ENCODE results near the gene TAB2.

Gene TAB2

DNA sequence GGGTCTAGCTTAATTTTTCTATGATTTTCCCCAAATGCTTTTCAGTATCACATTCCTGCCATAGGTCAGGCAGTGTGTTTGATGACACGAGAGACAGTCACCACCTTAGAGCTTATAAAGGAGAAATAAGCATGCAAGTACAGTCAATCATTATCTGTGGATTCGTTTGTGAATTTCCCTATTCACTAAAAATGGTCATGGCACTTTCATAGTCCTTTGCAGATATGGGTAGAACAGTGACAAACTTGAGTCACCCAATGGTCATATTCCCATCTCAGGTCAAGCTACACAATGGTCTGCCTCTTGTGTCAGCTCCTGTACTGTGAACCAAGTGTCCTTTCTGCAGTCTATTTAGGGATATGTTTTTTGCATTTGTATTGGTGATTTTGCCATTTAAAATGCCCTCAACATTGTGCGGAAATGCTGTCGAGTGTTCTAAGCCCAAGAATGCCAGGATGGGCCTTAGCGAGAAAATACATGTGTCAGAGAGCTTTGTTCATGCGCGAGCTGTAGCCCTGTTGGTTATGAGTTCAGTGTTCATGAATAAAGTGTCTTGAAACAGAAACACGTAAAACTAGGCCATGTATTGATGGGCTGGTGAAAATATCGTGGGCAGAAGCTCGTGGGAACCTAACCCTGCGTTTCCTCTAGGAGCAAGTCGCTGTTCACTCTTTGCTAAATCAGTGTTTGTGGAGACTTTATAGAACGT, 102.3 kb downstream of the TAB2 start:
- no peak for DNase-seq (ENCODE audit: low spot score)

DNA sequence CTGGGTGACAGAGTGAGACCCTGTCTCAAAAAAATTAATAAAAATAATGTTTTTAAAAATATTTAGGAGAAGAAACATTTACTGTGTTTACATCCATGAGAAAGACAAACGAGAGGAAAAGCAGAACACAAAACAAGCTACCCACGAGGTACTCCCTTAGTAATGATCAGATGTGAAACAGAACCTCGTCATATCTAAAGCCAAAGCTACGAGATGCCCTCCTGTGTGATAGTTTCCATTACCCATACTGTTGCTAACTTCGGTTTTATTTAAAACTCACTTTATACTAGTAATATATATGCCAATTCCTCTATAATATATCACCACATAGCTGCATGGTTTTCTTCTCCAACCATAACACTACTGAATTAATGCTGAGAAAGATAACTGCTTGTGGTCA, 103.6 kb downstream of the TAB2 start:
- no peak for DNase-seq (ENCODE audit: low spot score)

- DNase-seq (ENCODE audit: low spot score) = no peak
Observed at GRCh38 chr6:149422581-149422980, 105.1 kb downstream of the TAB2 start.

DNA sequence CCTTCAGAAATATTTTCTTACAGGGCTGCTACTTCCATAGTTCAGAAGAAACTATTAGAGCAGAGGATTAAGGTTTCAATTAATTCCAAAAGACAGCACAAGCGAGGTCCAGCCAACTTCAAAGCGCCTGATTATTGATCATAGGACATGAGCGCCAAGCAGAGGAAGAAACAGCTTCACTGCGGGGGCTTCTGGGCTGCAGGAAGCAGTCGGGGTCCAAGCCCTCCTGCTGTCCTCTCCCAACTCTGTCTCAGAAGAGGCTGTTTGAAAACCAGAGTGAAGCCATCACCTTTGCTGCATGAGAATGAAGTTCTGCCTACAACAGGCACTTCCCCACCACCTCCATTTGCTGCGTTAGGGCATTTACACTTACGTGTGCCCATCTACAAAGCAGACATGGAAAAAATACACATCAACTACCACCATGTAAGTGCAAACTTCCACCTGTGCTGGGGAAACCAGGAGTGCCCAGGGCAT, 106.5 kb downstream of the TAB2 start:
- no peak for DNase-seq (ENCODE audit: low spot score)

DNA sequence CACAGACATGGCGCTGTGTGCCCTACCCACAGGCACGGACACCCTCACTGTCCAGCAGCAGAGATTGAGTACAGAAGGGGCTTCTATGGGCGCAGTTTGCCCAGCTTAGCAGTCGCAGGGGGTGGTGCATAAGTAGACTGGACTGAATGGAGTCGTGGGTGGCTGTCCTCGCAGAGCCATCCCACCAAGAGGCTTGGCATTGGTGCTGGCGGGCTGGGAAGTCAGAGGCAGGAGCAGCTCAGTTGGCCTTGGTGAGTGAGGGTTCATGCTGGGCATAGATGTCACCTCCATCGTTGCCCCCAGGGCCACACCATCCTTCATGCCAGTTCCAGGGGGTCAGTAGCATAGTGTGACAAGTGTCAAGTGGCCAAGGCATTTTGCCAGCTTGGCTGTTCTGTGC, 107.7 kb downstream of the TAB2 start:
- no peak for DNase-seq (ENCODE audit: low spot score)

DNA sequence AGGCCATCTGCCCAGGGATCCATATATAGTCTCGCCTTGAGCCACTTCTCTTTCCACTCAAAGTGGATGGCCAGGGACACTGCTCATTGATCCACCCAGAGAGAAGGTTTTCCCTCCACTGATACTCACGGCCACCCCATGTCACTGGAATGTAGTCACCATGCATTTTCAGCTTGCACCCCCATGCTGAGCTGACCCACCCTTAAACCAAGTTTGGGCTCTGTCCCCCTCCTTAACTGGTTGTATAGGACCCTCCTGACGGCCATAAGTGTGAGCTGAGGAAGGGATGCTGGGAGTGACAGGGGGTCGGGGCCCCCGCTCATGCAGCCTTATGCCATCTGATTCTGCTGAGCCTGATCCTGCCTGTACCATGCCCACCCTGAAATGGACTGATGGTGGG, 108.2 kb downstream of the TAB2 start:
- no peak for DNase-seq (ENCODE audit: low spot score)

DNA sequence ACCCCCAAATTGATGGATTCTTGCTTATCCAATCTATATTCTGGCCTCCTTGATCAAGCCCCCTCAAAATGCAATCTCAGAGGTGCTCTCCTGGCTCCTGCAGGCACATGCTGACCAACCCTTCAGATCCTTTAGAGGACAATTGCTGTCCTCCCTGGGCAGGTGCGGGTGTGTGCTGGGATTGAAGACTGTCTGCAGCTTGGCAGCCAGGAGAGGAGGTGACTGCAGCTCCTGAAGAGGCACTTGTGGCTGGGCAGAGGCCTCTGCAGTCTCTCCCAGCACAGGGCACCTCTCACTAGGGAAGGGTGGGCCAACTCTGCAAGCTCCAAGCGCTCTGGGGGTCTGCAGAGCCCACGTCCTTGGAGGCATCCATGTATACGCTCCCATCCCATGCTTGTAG, 111.1 kb downstream of the TAB2 start:
- DNase-seq (ENCODE audit: low spot score) = no peak

DNA sequence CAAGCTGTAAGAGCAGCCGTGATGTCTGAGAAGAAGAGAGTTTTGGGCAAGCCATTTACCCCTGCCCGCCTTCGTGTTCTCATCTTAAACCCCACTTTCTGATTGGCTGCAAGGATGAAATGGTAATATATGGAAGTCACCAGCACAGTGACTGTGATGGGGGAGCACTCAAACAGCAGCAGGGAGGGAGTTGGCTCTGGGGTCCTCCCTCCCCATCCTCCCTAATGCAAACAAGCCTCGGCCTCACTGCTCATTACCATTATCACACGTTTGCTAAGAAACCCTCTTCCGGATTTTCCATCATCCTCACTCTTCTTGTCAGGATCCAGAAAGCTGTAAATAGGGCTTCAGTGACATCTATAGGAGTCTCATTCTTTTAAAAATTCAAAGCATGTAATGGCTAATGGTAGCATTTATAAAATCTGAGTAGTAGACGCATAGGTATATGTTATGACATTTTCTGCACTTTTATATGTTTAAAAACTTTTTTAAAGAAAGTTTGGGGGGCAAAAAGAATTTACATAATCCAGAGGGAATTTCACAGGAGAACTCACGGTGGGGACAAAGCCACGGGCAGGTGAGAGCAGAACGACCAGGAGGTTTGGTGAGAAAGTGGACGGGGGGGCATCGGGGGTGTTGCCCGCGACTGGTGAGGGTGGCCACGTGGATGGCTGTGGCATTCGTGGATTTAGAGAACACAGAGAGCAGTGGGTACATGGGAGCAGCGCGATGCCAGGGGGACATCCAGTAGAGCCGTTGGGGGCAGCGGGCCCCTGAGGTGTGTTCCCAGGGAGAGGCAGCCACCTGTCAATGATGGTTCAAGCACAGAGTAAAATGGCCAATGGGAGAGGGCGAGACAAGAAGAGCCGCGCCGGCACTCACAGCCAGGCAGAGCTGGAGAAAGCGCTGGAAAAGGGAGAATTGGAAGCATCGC, 112.2 kb downstream of the TAB2 start:
- DNase-seq (ENCODE audit: low spot score) = no peak

GRCh38 chr6:149431905-149432775, 114.6 kb downstream of the TAB2 start:
- DNase-seq (ENCODE audit: low spot score) = peak; percentile 91

GRCh38 chr6:149433405-149433804, 115.9 kb downstream of the TAB2 start:
- no peak for DNase-seq (ENCODE audit: low spot score)

GRCh38 chr6:149433881-149434280, 116.4 kb downstream of the TAB2 start:
- no peak for DNase-seq (ENCODE audit: low spot score)

- DNase-seq (ENCODE audit: low spot score) = no peak
Observed at GRCh38 chr6:149435919-149436586, 118.5 kb downstream of the TAB2 start.

DNA sequence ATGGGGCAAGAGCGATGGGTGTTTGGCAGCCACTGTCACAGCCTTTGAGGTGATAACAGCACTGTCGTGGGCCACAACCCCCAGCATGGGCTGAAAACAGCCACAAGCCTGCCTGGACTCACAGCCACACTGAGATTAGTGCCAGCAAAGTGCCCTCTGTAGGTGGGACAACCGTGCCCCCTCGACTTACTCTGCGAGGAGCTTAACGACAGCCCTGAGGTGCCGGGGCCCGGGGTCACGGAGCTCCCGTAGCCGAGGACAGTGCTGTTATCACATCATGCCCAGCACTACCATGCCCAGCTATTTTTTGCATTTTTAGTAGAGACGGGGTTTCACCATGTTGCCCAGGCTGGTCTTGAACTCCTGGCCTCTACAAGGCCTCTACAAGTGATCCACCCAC, 119.1 kb downstream of the TAB2 start:
- no peak for DNase-seq (ENCODE audit: low spot score)

- no peak for DNase-seq (ENCODE audit: low spot score)
Observed at GRCh38 chr6:149437212-149437611, 119.7 kb downstream of the TAB2 start.

DNA sequence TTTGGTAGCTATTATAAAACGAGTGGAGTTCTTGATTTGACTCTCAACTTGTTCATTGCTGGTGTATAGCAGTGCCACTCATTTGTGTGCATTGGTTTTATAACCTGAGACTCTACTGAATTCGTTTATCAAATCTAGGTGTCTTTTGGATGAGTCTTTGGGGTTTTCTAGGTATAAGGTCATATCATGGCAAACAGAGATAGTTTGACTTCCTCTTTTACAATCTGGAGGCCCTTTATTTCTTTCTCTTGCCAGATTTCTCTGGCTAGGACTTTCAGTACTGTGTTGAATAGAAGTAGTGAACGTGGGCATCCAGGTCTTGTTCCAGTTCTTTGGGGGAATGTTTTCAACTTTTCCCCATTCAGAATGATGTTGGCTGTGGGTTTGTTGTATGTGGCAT, 121.3 kb downstream of the TAB2 start:
- no peak for DNase-seq (ENCODE audit: low spot score)

GRCh38 chr6:149439626-149440025, 122.1 kb downstream of the TAB2 start:
- no peak for DNase-seq (ENCODE audit: low spot score)

GRCh38 chr6:149440735-149441671, 123.5 kb downstream of the TAB2 start:
- no peak for DNase-seq (ENCODE audit: low spot score)

- DNase-seq (ENCODE audit: low spot score) = no peak
Observed at GRCh38 chr6:149441740-149442139, 124.2 kb downstream of the TAB2 start.

- peak; percentile 54 for DNase-seq (ENCODE audit: low spot score)
Observed at GRCh38 chr6:149443411-149444181, 126.1 kb downstream of the TAB2 start.

All from pons (tissue), 1 donor.